Heart right ventricle (tissue), 16 donors: Measurements from ENCODE around the gene SIAH3. TPM values are rescaled to one million over a fixed set of nuclear protein-coding genes. Genes with fewer than 3 reads are reported as not detected.

Experiments
- ATAC-seq, 8 donors: fragments of 200-7000 bp; cut with Tn5 transposase; one replicate each; pipeline ENCODE4 v1.9.1; 2020; ENCODE audit warnings: mild to moderate bottlenecking in 8 of 8, moderate library complexity in 8 of 8, moderate number of reproducible peaks in 1 of 8
- DNase-seq, 2 donors: peaks; one replicate each; pipeline ENCODE4 v3.0.0-alpha.2; 2020
- H3K27ac ChIP-seq, 10 donors: fragments of 200-600 bp; sonication (generic) in 2 of 10; one replicate each; pipeline versions ENCODE4 v1.5.0 to v1.8.0; 2020 to 2022; ENCODE audit warnings: mild to moderate bottlenecking in 3 of 10
- H3K27me3 ChIP-seq, 7 donors: fragments of 200-600 bp; one replicate each; pipeline ENCODE4 v1.8.0; 2021 to 2022; ENCODE audit warnings: mild to moderate bottlenecking in 2 of 7
- H3K36me3 ChIP-seq, 9 donors: fragments of 200-600 bp; sonication (generic) in 1 of 9; one replicate each; pipeline versions ENCODE4 v1.5.0 to v1.8.0; 2020 to 2022; ENCODE audit warnings: mild to moderate bottlenecking in 2 of 9
- H3K4me1 ChIP-seq, 9 donors: fragments of 200-600 bp; sonication (generic) in 1 of 9; one replicate each; pipeline versions ENCODE4 v1.5.0 to v1.8.0; 2020 to 2022; ENCODE audit warnings: mild to moderate bottlenecking in 4 of 9
- H3K4me3 ChIP-seq, 10 donors: fragments of 200-600 bp; sonication (generic) in 2 of 10; one replicate each; pipeline versions ENCODE4 v1.5.0 to v1.8.0; 2020 to 2022; ENCODE audit warnings: mild to moderate bottlenecking in 7 of 10, moderate library complexity in 2 of 10
- H3K9me3 ChIP-seq, 11 donors: fragments of 200-600 bp in 10 of 11; sonication (generic) in 2 of 11; one replicate each; pipeline versions ENCODE4 v1.5.0 to v1.8.0; 2013 to 2022; ENCODE audit warnings: mild to moderate bottlenecking in 2 of 11, control low read depth in 1 of 11, moderate library complexity in 1 of 11
- CTCF ChIP-seq, 9 donors: fragments of 200-600 bp; sonication (generic) in 2 of 9; IDR thresholded peaks; one replicate each; pipeline versions ENCODE4 v1.5.0 to v1.8.0; 2021 to 2022; ENCODE audit warnings: antibody characterized with exemption in 9 of 9, mild to moderate bottlenecking in 5 of 9, moderate library complexity in 1 of 9
- WGBS, 2 donors: extraction: QIAGEN DNeasy Blood & Tissue Kit; methylation state at CpG; one replicate each; pipeline ENCODE4 v1.1.7; 2013; ENCODE audit warnings: inconsistent platforms in 1 of 2; 5-methylcytosine and 5-hydroxymethylcytosine counted together
- intact Hi-C, 10 donors: fragments of 100-400 bp; cut with DNase I; formaldehyde crosslinking; loops; one replicate each; pipeline versions ENCODE4 v1.11.1 to v1.14.2; 2022
- long read RNA-seq, 3 donors: library from polyadenylated mRNA; unstranded; transcript quantifications; one replicate each; pipeline ENCODE4 v2.0.0, GENCODE V29; 2020 to 2021
- polyA plus RNA-seq, 2 donors: library from polyadenylated mRNA; stranded (reverse); fragments of 200-250 nt; gene quantifications; one replicate each; pipeline ENCODE4 v1.2.3, GENCODE V29; 2013
- total RNA-seq, 10 donors: library from RNA; stranded (reverse); fragmentation: NEBNext Ultra II Directional in 3 of 10; extraction: Animal tissue kit (Norgen Biotek cat#: 25700) in 3 of 10; gene quantifications; one replicate each; pipeline versions ENCODE4 v1.2.1 to v1.2.4, GENCODE V29; 2021 to 2023
- donor health status: Arrhythmogenic right ventricular cardiomyopathy.
- donor health status: ischemic (EF 13 %, LVEDD 7.1; RV severe dilation, severe dysfunction).
- donor health status: healthy with polysubstance abuse.
- donor health status: DM: no; HTN: yes; CAD: no.
- donor health status: DM: no; HTN: no; CAD: no.
- donor health status: ischemic (EF 25% LVEDD 6.9; RV normal size, moderate dysfunction).
- donor health status: ischemic (EF 25% LVEDD 5.7; RV mildly dilated, moderate dysfunction).
- donor health status: healthy.
- donor health status: DM: yes; HTN: yes; CAD: no.
- donor health status: Ischemic cardiomyopathy.
- donor health status: ischemic (EF 35%, LVEDD 5.7; RV mildly dilated, moderate dysfunction).
- donor health status: nonischemic (EF 11% LVEDD 7.7; RV severe dilation, severe dysfunction).
- donor health status: DM: yes; HTN: yes; CAD: no.
- donor health status: PGD.
- donor health status: ischemic (EF 29% LVEDD 5.4; RV normal size, mild dysfunction).
- donor health status: nonischemic (EF 23%, LVEDD 6.1; RV moderate dilation, normal function).

The SIAH3 gene, protein sequence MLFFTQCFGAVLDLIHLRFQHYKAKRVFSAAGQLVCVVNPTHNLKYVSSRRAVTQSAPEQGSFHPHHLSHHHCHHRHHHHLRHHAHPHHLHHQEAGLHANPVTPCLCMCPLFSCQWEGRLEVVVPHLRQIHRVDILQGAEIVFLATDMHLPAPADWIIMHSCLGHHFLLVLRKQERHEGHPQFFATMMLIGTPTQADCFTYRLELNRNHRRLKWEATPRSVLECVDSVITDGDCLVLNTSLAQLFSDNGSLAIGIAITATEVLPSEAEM
- total RNA-seq, result under 1 TPM in 3 of 10 donors, not detected in 7; 0.05 to 0.10 (median 0.08) TPM
- polyA plus RNA-seq, result under 1 TPM in 1 of 2 donors, not detected in 1; under 0.01 TPM
- long read RNA-seq, donor 1, partial matches to known transcripts, result 0 of 2 reads
- long read RNA-seq, donor 1, other reads (novel, unspliced or antisense), result 2 of 2 reads
- long read RNA-seq, donor 2, result 0 reads
- long read RNA-seq, donor 3, result 0 reads

DNA sequence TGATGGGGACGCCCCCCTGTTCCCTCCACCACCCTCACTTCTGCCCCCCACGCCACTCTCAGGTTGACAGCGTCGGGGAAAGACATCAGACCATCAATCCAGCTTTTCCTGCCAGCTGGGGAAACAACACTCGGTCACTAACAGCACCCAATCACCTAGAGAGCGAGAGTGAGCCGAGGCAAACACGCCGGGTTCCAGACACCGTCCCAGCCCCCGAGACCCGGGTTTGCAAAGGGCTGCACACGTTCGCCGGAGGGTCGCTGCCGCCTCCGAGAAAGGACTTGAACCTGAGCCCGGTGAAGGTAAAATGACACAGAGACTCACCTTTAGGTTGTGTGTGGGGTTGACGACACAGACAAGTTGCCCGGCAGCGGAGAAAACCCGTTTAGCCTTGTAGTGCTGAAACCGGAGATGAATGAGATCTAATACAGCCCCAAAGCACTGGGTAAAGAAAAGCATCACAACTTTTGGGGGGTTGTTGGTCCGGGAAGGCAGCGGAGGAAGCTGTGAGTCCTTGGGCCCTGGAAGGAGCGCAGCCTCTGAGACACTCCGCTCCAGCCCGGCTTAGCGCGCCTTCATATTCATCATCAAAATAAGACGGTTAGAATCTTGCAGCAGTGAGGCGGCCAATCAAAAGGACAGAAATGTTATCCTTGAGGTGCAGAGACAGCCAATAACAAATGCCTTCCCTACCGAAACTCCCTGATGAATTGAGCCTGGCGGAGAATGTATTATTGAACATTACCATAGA, at the start of gene SIAH3:
SIAH3 (minus strand) TSS at position 583 of the 751 bp plus-strand sequence; CDS start at position 459, 124 bp downstream.
- H3K36me3 ChIP-seq, result no peaks in the 10 kb centered on the region
- peaks cover 0 to 13% (median 0%) of the 10 kb centered on the region in 11 donors for H3K9me3 ChIP-seq
- H3K4me3 ChIP-seq, result peak within 1 kb of the TSS in 9 of 10 donors; percentile 8 to 48 (median 34)
- H3K4me1 ChIP-seq, result peaks cover 0 to 30% (median 13%) of the 10 kb centered on the region in 9 donors
- no peak within 1 kb of the TSS for H3K27ac ChIP-seq
- no peak for DNase-seq
- WGBS, 2 donors, result 3 to 4% methylated on average over 35 of the region's 35 CpGs
- peaks cover 0 to 86% (median 51%) of the 10 kb centered on the region in 7 donors for H3K27me3 ChIP-seq
- peak in 4 of 8 donors; percentile 31 to 38 (median 34) for ATAC-seq
- no peak for TF ChIP-seq CTCF (IDR thresholded peaks at IDR 0.05)
- intact Hi-C loops, result no loop called here

GRCh38 chr13:45899406-45899805, 47.9 kb upstream of the SIAH3 start:
- Histone ChIP-seq H3K4me1 (no peaks in the 10 kb centered on the region), H3K36me3 (no peaks in the 10 kb centered on the region), H3K9me3 (no peaks in the 10 kb centered on the region), H3K27ac (no peak overlapping the region), H3K27me3 (peaks cover 0 to 13% (median 0%) of the 10 kb centered on the region in 7 donors), H3K4me3 (no peak overlapping the region)
- ATAC-seq (no peak), DNase-seq (no peak)
- intact Hi-C loops, result no loop called here
- TF ChIP-seq CTCF (IDR thresholded peaks at IDR 0.05), result no peak
- WGBS, 2 donors, result 73 to 80% methylated on average over 3 of the region's 3 CpGs

- Histone ChIP-seq H3K9me3 (no peaks in the 10 kb centered on the region), H3K4me1 (no peaks in the 10 kb centered on the region), H3K27me3 (peaks cover 0 to 13% (median 0%) of the 10 kb centered on the region in 7 donors), H3K36me3 (no peaks in the 10 kb centered on the region), H3K27ac (no peak overlapping the region), H3K4me3 (no peak overlapping the region)
- ATAC-seq, result no peak
- 94 to 100% methylated on average over 2 of the region's 2 CpGs for WGBS, 2 donors
- intact Hi-C loops, result no loop called here
- DNase-seq, result no peak
- TF ChIP-seq CTCF (IDR thresholded peaks at IDR 0.05), result no peak
Measured at GRCh38 chr13:45897562-45897961, 46.0 kb upstream of the SIAH3 start.

DNA sequence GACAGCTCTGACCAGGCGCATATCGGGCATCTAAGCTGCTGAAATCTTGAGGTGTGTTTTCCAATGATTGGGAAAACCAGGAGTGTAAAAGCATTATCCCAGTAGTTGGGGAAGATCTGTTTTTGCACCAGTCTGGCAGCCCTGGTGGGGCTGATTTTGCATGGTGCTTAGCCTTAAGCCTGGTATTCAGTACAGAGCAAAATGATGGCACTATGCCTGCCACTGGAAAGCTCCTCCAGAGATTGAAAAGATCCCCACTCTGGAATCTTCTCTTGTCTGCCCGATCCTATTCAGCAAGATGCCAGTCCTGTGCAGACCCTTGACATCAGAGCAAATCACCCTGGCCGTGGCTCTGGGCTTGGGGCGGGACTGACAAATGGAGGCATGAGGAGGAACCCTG, 44.7 kb upstream of the SIAH3 start:
- Histone ChIP-seq H3K9me3 (no peaks in the 10 kb centered on the region), H3K27ac (no peak overlapping the region), H3K27me3 (peaks cover 0 to 19% (median 0%) of the 10 kb centered on the region in 7 donors), H3K4me3 (no peak overlapping the region), H3K4me1 (no peaks in the 10 kb centered on the region), H3K36me3 (no peaks in the 10 kb centered on the region)
- WGBS, 2 donors, result 83 to 88% methylated on average over 5 of the region's 5 CpGs
- TF ChIP-seq CTCF (IDR thresholded peaks at IDR 0.05), result no peak
- DNase-seq, result no peak
- no peak for ATAC-seq
- intact Hi-C loops, result no loop called here
